HUDEP-2 (cell line): Measurements from ENCODE around the gene PLD1.

ENCODE experiments used
- DNase-seq, 76 experiments: peaks; one replicate each; lab custom pipeline; 2025; ENCODE audit not compliant: unreplicated experiment in 76 of 76; lab: John Stamatoyannopoulos, UW

The PLD1 gene

GRCh38 chr3:171776839-171777583 lies 33.3 kb downstream of the PLD1 start:
- DNase-seq: no peak

GRCh38 chr3:171776411-171776810 lies 33.9 kb downstream of the PLD1 start:
- DNase-seq: no peak

GRCh38 chr3:171775943-171776342 lies 34.3 kb downstream of the PLD1 start:
- no peak for DNase-seq

GRCh38 chr3:171774521-171774920 lies 35.8 kb downstream of the PLD1 start:
- DNase-seq: no peak

GRCh38 chr3:171772427-171773056 lies 37.7 kb downstream of the PLD1 start:
- peak in 55 of 76 experiments; percentile 4 to 69 (median 34) for DNase-seq

- DNase-seq: peak in 26 of 76 experiments; percentile 10 to 61 (median 24)
Observed at GRCh38 chr3:171770689-171771620, 39.3 kb downstream of the PLD1 start.

GRCh38 chr3:171769461-171769860 lies 40.8 kb downstream of the PLD1 start:
- DNase-seq: no peak

GRCh38 chr3:171768986-171769385 lies 41.3 kb downstream of the PLD1 start:
- no peak for DNase-seq

- DNase-seq: no peak
Observed at GRCh38 chr3:171768281-171768900, 41.9 kb downstream of the PLD1 start.

- no peak for DNase-seq
Observed at GRCh38 chr3:171765511-171765887, 44.8 kb downstream of the PLD1 start.

GRCh38 chr3:171763392-171763791 lies 46.9 kb downstream of the PLD1 start:
- DNase-seq: no peak

GRCh38 chr3:171760477-171760876 lies 49.8 kb downstream of the PLD1 start:
- no peak for DNase-seq

- no peak for DNase-seq
Observed at GRCh38 chr3:171758109-171758508, 52.2 kb downstream of the PLD1 start.

GRCh38 chr3:171757361-171758034 lies 52.8 kb downstream of the PLD1 start:
- DNase-seq: no peak

- no peak for DNase-seq
Observed at GRCh38 chr3:171755656-171756055, 54.6 kb downstream of the PLD1 start.

GRCh38 chr3:171755015-171755589 lies 55.2 kb downstream of the PLD1 start:
- no peak for DNase-seq

GRCh38 chr3:171753665-171754408 lies 56.4 kb downstream of the PLD1 start:
- DNase-seq: no peak

GRCh38 chr3:171753025-171753472 lies 57.2 kb downstream of the PLD1 start:
- DNase-seq: peak in 46 of 76 experiments; percentile 1 to 61 (median 26)

- DNase-seq: no peak
Observed at GRCh38 chr3:171752329-171752728, 58.0 kb downstream of the PLD1 start.
